Hepatocyte (in vitro differentiated cells): ENCODE data around the gene VANGL1.

ENCODE experiments used
- CTCF ChIP-seq: fragments of 200-600 bp; sonication (generic); IDR thresholded peaks from 2 replicates; pipeline ENCODE4 v1.5.1; 2016; ENCODE audit warnings: antibody characterized with exemption, mild to moderate bottlenecking; ENCODE audit not compliant: poor library complexity
- EZH2 ChIP-seq: fragments of 200-600 bp; sonication (generic); IDR thresholded peaks from 2 replicates; pipeline ENCODE4 v1.6.1; 2016; ENCODE audit warnings: antibody characterized with exemption, mild to moderate bottlenecking, borderline replicate concordance
- EZH2phosphoT487 ChIP-seq: fragments of 200-600 bp; sonication (generic); IDR thresholded peaks from one replicate; pipeline ENCODE4 v1.6.1; 2018; ENCODE audit warnings: antibody characterized with exemption, mild to moderate bottlenecking, low read depth, moderate library complexity; ENCODE audit not compliant: unreplicated experiment, severe bottlenecking

GRCh38 chr1:115682792-115683191, 41.0 kb downstream of the VANGL1 start:
- TF ChIP-seq CTCF: no peak
- TF ChIP-seq EZH2: no peak
- TF ChIP-seq EZH2phosphoT487: no peak
